ENCODE data around the gene LOXL3.

- TF ChIP-seq CTCF (IDR thresholded peaks at IDR 0.05) (no peak), POLR2A (IDR thresholded peaks at IDR 0.05) (no peak)
Measured at GRCh38 chr2:74497777-74498499, 55.8 kb downstream of the LOXL3 start.

Measured in adrenal gland (tissue), 5 donors.